KBM-7 (cell line): ENCODE measurements around the gene L3MBTL4.

ENCODE experiments used
- DNase-seq: peaks from one replicate; pipeline ENCODE4 v3.0.0-alpha.2; 2015
- in situ Hi-C: fragments of 300-500 bp; cut with MboI; formaldehyde crosslinking; loops from 2 replicates; pipeline ENCODE4 v1.14.3; 2020; ENCODE audit warnings: low sequenced_read_pairs, low pct_unique_long_range_greater_than_20kb, mixed read lengths

L3MBTL4 gene

DNA sequence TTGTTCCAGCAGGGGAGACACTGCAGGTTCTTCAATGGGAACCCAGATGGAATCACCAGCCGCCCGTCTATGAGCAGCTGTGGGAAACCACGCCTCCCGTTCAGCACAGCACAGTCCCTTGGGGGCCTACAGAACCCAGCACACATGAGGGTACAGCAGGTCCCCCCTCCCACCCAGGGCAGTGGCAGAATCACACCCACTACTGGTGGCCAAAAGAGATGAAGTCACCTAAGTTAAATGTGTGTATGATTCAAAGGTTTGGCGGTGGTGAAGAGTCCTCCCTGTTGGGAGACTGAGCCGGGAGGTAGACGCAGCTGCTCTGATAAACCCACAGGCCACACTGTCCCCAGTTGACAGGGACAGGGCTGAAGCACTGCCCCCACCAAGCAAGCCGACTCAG lies 44.3 kb downstream of the L3MBTL4 start:
- no peak for DNase-seq
- in situ Hi-C loops, result no loop called here

DNA sequence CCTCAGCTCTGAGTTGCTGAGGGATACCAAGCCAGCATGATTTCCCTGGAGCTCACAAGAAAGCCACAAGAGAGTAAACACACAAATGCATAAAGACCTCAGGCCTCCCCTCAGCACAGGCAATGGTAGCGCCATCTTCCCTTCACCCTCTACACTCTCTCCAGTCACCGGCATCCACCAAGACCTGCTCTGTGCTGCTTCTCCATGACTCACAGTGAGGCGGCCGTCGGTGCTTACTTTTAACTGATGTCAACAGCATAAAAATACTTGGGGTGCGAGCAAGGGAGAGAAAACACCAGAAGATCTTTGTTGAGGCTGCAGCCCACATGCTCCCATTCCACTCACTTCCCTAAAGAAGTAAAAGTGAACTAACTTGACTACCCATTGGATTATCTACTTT lies 46.7 kb downstream of the L3MBTL4 start:
- DNase-seq, result no peak
- in situ Hi-C loops, result no loop called here

DNA sequence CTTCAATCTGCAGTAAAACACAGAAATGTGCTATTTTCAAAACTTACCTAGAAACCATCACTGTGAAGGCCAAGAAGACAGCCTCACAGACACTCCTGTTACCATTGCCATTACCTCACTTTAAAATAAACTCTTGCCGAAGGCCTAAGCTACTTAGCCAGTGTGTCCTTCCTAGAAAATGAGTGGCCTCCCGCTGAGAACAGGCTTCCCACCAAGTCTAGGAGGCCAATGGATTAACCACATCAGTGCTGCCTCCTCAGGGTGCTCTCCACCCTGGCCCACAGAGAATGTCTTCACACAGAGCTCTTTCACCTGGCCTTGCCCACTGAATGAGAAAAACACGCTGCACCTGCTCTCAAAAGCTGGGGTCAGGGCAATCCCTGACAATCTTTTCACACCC lies 47.5 kb downstream of the L3MBTL4 start:
- DNase-seq, result no peak
- in situ Hi-C loops, result no loop called here

DNA sequence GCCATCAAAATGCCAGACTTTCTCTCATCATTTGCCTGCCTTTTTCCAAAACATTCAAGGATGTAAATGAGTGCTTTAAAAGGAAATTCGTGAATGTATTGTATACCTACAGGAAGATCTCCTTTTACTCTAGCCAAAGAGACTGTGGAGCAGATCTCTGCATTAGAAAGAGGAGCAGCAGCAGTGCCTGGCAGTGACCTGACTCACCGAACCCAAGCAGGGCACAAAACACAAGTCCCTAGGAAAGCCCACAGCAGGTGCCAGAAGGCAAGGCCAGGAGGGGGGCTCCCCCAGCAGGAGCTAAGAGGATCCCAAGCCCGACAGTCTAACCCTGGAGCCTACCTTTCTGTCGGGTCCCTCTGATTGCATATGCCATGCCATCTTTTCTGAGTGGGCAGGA lies 47.9 kb downstream of the L3MBTL4 start:
- no peak for DNase-seq
- in situ Hi-C loops, result no loop called here

DNA sequence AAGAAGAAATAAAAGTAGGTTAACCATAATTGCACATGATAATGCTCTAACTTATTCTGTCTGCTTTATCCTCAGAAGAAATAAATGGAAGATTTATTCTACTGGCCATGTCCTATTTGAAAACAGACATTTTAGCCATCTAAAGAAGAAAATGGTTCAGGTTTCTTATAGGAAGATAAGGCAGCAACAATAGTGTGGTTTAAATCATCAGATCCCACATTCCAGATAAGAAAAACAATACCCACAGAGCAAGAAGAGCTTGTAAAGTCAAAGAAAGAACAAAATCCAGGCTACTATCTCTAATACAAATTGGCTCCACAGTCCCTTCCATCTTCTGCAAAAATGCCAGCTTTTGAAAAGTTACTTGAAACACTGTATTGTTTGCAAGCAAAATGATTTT lies 49.3 kb downstream of the L3MBTL4 start:
- no peak for DNase-seq
- in situ Hi-C loops, result no loop called here

DNA sequence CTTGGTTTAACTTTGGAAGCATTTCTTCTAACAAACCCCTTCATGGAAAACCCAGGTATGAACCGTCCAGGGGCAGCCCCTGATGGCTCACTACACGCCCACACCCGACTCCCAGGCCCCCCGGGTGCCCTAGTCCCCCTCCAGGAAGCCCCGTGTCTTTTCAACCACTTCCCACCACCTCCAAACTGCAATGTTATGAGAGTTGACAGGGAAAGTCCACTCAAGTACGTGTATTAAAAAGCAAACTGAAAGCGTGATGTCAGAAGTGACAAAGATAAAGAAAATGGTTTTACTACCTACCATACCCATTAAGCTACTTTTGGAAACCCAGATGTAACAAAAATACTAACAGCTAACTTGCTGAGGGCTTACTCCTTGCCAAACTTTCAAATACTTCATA lies 51.5 kb downstream of the L3MBTL4 start:
- in situ Hi-C loops, result no loop called here
- no peak for DNase-seq

DNA sequence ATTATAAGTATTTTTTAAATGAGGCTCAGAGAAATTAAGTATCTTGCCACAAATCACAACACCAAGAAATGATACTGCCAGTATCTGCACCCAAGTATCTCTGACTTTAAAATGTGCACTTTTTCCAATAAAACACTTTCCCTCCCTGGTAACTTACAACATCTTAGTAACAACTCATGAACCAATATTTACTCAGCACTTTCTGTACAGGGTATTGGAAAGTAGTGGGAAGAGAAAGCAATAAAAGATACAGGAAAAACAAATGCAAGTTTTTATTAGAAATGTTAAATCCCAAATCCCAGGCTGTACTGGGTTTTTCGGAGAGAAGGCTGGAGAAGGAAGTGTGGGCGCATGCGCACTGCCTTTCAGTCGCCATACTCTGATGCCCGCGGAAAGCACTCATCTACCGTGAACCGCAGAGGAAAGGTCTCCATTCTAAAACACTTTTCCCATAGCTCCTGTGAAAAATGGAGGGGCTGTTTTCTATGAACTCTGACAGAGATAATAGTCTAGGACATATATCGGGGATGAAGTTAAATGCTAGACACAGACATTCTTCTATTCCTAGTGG lies 52.1 kb downstream of the L3MBTL4 start:
- DNase-seq, result no peak
- in situ Hi-C loops, result no loop called here

DNA sequence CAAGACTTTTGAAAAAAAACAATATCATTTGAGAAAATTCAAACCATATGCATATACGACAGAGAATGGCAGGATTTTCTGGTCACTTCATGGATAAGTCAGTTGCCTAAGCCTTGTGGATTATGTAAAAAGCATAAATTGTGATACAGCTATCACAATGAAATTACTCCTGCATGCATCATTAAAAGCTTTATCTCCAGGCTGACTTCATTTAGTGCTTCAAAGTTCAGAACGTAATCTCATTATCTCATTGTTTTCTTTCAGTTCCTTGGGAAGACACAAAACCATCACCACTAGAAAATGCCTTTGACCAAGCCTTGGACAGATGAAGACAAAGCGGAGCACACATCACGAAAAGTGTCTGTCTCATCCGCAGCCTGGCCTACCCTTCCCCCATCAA lies 57.0 kb downstream of the L3MBTL4 start:
- DNase-seq, result no peak
- in situ Hi-C loops, result no loop called here

DNA sequence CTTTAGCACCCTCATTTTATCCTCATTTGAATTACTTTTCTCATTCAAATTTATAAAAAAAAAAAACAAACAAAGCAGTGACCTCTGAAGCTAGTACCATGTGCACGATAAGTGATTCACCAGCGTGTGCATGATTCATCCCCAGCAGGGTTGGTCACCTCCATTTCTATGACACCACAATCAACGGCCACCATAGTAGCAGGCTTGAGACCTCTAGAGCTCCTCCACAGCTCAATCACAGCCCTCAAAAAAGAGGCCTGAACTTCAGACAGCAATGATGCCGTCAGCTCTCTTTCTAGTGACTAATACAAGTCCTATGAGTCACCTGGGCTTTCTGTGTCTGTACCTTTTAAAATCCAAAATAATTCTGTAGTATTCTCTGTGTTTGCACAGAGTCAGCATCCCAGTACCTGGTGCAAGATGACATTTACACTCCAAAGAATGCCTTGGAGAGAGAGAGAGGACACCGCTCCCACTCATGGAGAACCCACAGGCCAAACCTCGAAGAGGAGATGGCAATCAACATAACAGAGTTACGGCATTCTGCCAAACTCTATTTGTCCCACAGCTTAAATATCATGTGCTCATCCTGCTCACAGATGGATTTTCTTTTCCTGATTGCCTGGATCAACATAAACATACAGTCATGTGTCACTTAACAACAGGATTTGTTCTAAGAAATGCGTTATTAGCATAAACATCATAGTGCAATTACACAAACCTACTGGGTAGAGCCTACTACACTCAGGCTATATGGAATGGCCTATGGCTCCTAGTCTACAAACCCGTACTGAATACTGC lies 58.7 kb downstream of the L3MBTL4 start:
- no peak for DNase-seq
- in situ Hi-C loops, result no loop called here

DNA sequence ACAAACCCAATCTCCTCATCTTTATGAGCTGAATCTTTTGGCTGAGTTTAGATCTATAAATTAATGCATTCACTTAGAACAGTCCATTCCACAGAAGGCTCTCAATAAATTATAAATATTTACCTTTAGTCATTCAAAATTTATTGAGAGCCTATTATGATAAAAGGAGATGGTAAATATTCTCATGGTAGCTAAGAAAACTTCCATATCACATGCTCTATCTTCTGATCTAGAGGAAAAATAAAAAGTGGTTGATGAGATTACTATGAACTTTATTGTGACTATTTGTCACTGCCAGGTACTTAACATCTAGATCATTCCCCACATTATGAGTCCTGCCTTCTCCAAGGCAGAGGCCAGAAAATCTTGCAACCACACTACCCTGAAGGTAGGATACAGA lies 62.4 kb downstream of the L3MBTL4 start:
- in situ Hi-C loops, result no loop called here

DNA sequence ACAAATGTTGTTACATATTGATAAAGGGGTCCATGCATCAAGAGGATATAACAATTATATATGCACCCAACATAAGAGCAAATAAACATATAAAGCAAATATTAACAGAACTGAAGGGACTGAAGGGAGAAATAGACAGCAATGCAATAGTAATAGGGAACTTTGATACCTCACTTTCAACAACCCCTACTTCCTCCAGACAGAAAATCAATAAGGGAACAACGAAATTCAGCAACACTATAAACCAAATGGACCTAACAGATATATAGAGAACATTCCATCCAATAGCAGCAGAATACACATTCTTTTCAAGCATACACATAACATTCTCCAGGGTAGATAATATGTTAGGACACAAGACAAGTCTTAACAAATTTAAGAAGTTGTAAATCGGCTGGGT lies 71.7 kb downstream of the L3MBTL4 start:
- DNase-seq, result no peak
- in situ Hi-C loops, result no loop called here

More for the DNA sequence above, 62.4 kb downstream of the L3MBTL4 start:
- DNase-seq, result no peak

DNA sequence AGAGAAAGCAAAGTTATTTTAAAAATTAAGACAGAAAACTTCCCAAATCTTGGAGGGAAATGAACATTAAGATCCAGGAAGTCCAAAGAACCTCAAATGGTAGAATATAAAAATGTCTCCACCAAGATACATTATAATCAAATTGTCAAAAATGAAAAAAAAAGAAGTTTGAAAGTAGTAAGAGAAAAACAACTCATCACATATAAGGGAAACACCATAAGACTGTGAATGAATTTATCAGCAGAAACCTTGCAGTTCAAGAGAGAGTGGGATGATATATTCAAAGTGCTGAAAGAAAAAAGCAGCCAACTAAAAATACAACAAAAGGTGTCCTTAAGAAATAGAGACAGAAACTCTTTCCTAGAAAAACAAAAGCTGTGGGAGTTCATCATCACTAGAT lies 73.0 kb downstream of the L3MBTL4 start:
- in situ Hi-C loops, result no loop called here
- DNase-seq, result no peak

DNA sequence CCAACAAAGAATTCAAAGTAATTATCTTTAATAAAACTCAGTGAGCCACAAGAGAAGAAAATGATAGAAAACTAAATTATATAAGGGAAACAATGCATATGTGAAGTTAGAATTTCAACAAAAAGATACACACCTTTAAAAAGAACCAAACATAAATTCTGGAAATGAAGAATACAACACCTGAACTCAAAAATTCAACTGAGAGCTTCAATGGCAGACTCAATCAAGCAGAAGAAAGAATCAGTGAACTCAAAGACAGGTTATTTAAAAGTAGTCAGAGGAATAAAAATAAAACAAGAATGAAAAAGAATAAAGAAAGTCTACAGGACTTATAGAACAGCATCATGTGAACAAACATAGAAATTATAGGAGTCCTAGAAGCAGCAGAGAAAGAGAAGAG lies 73.4 kb downstream of the L3MBTL4 start:
- DNase-seq, result no peak
- in situ Hi-C loops, result no loop called here

DNA sequence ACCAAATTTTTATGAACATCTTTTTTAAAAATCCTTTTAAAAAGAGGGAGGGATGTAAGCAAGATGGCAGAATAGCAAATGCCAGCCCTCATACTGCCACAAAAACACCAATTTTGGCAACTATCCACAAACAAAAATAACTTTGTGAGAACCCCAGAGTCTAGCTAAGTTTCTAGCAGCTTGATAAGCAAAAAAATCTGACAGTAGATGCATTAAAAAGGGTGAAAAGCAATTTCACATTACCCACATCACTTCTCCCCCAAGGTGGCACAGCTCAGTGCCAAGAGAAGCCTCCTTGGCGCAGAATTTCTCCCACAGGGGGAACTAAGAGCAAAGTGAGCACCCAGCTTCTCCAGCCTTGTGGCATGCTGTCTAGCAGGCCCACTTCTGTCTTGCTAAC lies 74.6 kb downstream of the L3MBTL4 start:
- DNase-seq, result no peak
- in situ Hi-C loops, result no loop called here

DNA sequence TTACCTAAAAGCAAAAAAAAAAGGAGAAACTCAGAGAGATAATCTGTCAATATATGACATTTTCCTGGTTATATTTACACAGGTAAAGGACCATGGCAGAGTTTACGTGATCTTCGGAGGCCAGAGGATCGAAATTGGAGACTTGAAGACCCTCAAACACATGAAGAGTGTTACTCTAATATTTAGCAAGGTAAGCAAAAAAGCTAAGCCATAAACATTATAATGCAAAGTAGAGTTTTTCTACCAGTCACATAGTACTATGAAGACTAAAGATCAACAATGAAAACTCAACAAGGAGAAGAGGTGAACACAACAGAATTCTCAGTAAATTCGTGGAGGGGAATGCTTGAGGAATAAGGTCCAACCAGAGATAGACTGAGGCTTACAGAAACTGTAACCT lies 78.5 kb downstream of the L3MBTL4 start:
- in situ Hi-C loops, result no loop called here
- no peak for DNase-seq

DNA sequence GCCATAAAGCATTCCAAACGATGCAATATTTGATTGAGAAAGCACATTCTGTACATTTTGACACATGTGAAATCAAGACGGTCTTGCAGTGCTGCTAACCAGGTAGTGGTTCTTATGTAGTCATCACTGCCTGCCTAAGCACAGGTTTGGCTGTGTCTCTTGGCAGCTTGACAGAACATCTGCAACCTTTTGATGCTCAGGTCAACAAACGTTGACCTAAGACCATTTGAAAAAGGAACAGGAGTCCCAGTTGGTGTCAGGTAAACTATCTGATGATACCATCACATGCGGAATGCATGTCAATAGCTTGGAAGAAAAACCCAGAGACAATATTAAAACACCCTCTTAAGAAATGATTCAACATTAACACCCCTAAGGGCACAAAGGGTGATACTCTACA lies 80.7 kb downstream of the L3MBTL4 start:
- in situ Hi-C loops, result no loop called here
- no peak for DNase-seq

DNA sequence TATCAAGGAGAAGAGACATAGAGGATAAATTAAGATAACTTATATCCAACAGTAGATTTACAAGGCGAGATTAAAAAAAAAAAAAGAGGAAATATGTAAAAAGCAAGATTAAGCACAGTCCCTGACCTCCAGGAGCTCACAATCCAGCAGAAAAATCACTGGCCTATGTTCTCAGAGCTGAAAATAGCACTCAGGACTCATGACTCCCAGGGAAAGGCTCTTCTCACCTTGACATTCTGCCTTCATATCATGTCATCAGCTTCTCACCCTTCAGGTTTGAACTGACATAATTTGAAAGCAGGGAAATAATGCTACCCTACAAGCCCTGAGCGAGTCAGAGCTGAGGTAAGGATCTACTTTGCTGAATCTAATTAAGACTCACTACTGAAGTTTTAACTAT lies 82.8 kb downstream of the L3MBTL4 start:
- in situ Hi-C loops, result no loop called here

DNA sequence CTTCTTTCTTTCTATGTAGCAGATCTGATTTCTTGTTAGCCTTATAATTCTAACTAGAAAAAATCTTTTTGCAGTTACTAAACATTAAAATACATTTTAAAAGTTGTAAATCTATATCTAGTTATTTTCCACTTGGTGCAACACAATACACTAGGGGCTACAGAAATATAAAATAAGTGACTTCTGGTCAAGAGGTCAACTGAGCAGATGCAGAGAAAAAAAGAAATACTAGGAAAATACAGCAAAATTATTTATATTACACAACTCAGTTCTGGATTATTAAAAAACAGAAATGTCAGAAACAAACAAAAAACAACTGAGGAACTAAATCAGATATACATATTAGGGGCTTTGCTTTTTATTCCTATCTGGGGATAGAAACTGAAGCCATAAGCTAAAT lies 83.9 kb downstream of the L3MBTL4 start:
- in situ Hi-C loops, result no loop called here
- no peak for DNase-seq

More for the DNA sequence above, 82.8 kb downstream of the L3MBTL4 start:
- DNase-seq, result no peak

DNA sequence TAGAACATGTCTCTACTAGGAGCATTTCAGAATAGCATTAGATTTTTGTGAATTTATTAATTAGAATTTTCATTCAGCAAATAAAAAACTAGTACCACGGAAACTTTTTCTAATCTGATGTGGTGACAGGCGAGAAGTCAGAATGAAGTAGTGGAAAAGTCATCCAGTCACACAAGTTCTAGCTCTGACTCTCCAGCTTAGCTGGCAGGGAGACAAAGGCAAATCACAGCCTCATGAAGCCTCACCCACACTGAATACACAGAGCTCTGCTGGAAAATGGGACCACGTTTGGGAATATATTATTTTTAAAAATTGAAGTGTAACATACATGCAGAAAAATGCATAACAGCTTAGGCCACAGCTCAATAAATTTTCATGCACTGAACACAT lies 86.1 kb downstream of the L3MBTL4 start:
- in situ Hi-C loops, result no loop called here

DNA sequence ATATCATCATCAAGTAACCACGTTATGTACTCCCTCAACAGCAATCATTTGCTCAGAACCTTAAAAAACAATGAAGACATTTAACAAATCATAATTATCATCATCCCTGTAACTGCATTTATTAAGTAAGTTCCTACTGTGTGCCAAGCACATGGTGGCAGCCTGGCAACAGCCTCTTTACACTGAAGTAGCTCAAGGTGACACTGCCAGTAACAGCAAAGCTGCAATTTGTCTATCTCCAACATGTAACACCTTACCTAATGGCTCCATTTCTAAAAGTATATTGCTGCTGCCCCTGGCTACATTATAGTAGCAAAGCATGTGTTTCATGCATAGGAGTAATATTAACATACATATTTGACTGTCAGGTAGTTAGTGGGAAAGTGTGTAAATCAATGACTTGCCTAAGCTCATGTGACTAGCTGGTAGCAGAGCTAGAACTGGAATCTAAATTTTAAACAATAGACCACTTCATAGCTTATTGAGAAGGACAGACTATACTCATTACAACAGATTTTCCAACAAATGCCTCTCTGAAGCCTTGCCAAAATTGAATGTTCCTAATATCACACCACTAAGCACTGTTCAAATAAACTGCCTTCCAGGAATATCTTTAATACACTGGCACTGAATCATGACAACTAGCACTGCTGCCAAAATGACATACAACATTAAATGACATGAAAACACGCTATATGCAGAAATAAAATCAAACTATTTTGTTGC lies 86.7 kb downstream of the L3MBTL4 start:
- no peak for DNase-seq
- in situ Hi-C loops, result no loop called here

More for the DNA sequence above, 86.1 kb downstream of the L3MBTL4 start:
- DNase-seq, result no peak
